ENCODE data around the gene TMEM186.

The TMEM186 gene

DNA sequence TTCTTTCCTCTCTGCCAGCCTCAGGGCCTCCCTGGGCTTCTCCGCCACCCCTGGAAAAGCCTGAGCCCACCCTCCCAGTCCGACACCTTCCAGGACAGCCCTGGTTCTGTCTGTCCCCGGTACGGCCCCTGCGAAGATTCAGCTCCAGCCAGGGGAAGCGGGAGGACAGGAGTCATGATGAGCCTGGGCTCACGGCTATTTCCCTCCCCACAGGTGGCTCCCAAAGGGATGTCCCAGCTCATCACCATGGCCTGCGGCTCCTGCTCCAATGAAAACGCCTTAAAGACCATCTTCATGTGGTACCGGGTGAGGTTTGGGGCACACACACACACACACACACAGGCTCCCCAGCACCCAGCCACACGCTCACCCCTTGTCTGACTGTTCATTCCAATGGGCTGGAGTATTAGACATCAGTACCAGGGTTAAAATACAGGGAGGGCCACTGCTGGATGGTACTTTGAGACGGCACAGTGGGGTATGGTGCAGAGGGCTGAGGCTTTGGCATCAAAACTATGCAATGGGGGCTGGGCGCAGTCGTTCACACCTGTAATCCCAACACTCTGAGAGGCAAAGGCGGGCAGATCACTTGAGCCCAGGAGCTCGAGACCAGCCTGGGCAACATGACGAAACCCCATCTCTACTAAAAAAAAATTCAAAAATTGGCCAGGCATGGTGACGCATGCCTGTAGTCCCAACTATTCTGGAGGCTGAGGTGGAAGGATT lies 32.8 kb downstream of the TMEM186 start:
- H3K4me3 ChIP-seq (ENCODE audit: insufficient read depth, low read length, poor library complexity, severe bottlenecking): no peak overlapping the region
- no peaks in the 10 kb centered on the region for H3K36me3 ChIP-seq (ENCODE audit: low read length)
- H3K27ac ChIP-seq (ENCODE audit: low read depth, low read length): no peak overlapping the region
- no peak for TF ChIP-seq EZH2phosphoT487 (conservative IDR thresholded peaks at IDR 0.05; ENCODE audit: low read length)
- TF ChIP-seq, protein P1, sequence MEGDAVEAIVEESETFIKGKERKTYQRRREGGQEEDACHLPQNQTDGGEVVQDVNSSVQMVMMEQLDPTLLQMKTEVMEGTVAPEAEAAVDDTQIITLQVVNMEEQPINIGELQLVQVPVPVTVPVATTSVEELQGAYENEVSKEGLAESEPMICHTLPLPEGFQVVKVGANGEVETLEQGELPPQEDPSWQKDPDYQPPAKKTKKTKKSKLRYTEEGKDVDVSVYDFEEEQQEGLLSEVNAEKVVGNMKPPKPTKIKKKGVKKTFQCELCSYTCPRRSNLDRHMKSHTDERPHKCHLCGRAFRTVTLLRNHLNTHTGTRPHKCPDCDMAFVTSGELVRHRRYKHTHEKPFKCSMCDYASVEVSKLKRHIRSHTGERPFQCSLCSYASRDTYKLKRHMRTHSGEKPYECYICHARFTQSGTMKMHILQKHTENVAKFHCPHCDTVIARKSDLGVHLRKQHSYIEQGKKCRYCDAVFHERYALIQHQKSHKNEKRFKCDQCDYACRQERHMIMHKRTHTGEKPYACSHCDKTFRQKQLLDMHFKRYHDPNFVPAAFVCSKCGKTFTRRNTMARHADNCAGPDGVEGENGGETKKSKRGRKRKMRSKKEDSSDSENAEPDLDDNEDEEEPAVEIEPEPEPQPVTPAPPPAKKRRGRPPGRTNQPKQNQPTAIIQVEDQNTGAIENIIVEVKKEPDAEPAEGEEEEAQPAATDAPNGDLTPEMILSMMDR (IDR thresholded peaks at IDR 0.05; ENCODE audit: insufficient read depth, low read length, poor library complexity, severe bottlenecking): no peak
- H3K27me3 ChIP-seq (ENCODE audit: low read length): no peaks in the 10 kb centered on the region
- H3K79me2 ChIP-seq (ENCODE audit: insufficient read depth, low read length): no peaks in the 10 kb centered on the region
- H4K20me1 ChIP-seq (ENCODE audit: low read depth, low read length): no peaks in the 10 kb centered on the region
- no peak overlapping the region for H3K9ac ChIP-seq (ENCODE audit: low read length)
- H3K9me3 ChIP-seq (ENCODE audit: insufficient read depth, low read length): no peaks in the 10 kb centered on the region
- H3K4me2 ChIP-seq (ENCODE audit: low read depth, low read length, poor library complexity, severe bottlenecking): no peak overlapping the region
- no peak overlapping the region for H2AFZ ChIP-seq (ENCODE audit: low read depth, low read length, severe bottlenecking)
- H3K9me2 ChIP-seq (replicated peaks; ENCODE audit: insufficient read depth, low read length): no peaks in the 10 kb centered on the region
- no peaks in the 10 kb centered on the region for H3F3A ChIP-seq (ENCODE audit: insufficient read depth)

DNA sequence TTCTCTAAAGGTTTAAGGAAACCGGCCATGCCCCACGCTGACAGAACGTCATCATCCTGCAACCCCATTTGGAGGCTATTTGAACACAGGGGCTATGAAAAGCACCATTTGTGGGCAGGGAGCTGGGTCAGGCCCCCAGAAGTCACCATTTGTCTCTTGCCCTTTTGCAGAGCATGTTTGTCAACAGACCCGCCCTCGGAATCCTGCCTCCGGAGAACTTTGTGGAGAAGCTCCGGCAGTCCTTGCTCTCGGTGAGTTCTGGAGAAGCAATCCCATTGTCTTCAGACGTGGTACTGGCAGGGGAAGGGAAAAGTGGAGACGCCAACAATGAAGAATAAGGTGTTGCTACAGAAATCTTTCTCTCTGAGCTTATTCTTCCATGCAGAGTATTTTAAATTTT lies 33.5 kb downstream of the TMEM186 start:
- Histone ChIP-seq H3K9me2 (replicated peaks; ENCODE audit: insufficient read depth, low read length) (no peaks in the 10 kb centered on the region), H3K4me3 (ENCODE audit: insufficient read depth, low read length, poor library complexity, severe bottlenecking) (no peak overlapping the region), H3K79me2 (ENCODE audit: insufficient read depth, low read length) (no peaks in the 10 kb centered on the region), H3K4me2 (ENCODE audit: low read depth, low read length, poor library complexity, severe bottlenecking) (no peak overlapping the region), H3F3A (ENCODE audit: insufficient read depth) (no peaks in the 10 kb centered on the region), H2AFZ (ENCODE audit: low read depth, low read length, severe bottlenecking) (no peak overlapping the region), H3K9ac (ENCODE audit: low read length) (no peak overlapping the region), H3K27ac (ENCODE audit: low read depth, low read length) (no peak overlapping the region), H3K36me3 (ENCODE audit: low read length) (no peaks in the 10 kb centered on the region), H4K20me1 (ENCODE audit: low read depth, low read length) (no peaks in the 10 kb centered on the region), H3K9me3 (ENCODE audit: insufficient read depth, low read length) (no peaks in the 10 kb centered on the region), H3K27me3 (ENCODE audit: low read length) (no peaks in the 10 kb centered on the region)
- no peak for TF ChIP-seq EZH2phosphoT487 (conservative IDR thresholded peaks at IDR 0.05; ENCODE audit: low read length)
- TF ChIP-seq, protein P1 (IDR thresholded peaks at IDR 0.05; ENCODE audit: insufficient read depth, low read length, poor library complexity, severe bottlenecking): no peak

DNA sequence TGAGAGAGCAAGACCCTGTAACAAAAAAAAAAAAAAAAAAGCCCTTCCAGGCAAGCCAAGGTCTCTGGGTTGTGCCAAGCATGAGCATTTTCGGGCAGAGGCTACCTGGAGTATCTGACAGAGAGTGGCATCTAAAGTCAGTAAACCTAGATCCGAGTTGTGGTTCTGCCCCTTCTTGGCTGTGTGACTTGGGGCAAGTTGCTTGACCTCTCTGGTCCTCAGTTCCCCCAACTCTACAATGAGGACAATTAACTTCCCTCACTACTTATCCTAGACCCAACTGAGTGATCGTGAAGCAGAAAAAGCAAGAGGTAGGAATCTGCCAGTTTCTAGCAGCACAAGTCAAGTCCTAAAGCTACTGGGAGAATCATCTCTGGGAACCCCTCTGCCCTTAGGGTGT lies 34.4 kb downstream of the TMEM186 start:
- Histone ChIP-seq H4K20me1 (ENCODE audit: low read depth, low read length) (no peaks in the 10 kb centered on the region), H3K79me2 (ENCODE audit: insufficient read depth, low read length) (no peaks in the 10 kb centered on the region), H3K9me2 (replicated peaks; ENCODE audit: insufficient read depth, low read length) (no peaks in the 10 kb centered on the region), H3K36me3 (ENCODE audit: low read length) (no peaks in the 10 kb centered on the region), H3K27ac (ENCODE audit: low read depth, low read length) (no peak overlapping the region), H3K9me3 (ENCODE audit: insufficient read depth, low read length) (no peaks in the 10 kb centered on the region), H3F3A (ENCODE audit: insufficient read depth) (no peaks in the 10 kb centered on the region), H3K4me3 (ENCODE audit: insufficient read depth, low read length, poor library complexity, severe bottlenecking) (no peak overlapping the region), H3K27me3 (ENCODE audit: low read length) (no peaks in the 10 kb centered on the region), H2AFZ (ENCODE audit: low read depth, low read length, severe bottlenecking) (no peak overlapping the region), H3K9ac (ENCODE audit: low read length) (no peak overlapping the region), H3K4me2 (ENCODE audit: low read depth, low read length, poor library complexity, severe bottlenecking) (no peak overlapping the region)
- TF ChIP-seq EZH2phosphoT487 (conservative IDR thresholded peaks at IDR 0.05; ENCODE audit: low read length): no peak
- TF ChIP-seq, protein P1 (IDR thresholded peaks at IDR 0.05; ENCODE audit: insufficient read depth, low read length, poor library complexity, severe bottlenecking): no peak
